Thyroid gland (tissue), 4 donors: ENCODE measurements around the gene NIM1K. TPM values are rescaled to one million over a fixed set of nuclear protein-coding genes. Genes with fewer than 3 reads are reported as not detected.
A peak's percentile ranks its signal among the peaks of the same experiment; 100 is the strongest.
"Not testable (repeated sequence)": the region's sequence is repeated elsewhere in the genome, so short reads cannot be mapped to it uniquely, and the experiment has no call there.

Source experiments
- DNase-seq, 2 donors: peaks; one replicate each; pipeline ENCODE4 v3.0.0-alpha.2; 2019
- H3K27ac ChIP-seq, 3 donors: fragments of 200-600 bp; sonication (generic); 1 replicate in 2 of 3; 2 replicates in 1 of 3; pipeline ENCODE4 v1.5.1; 2016 to 2019; ENCODE audit warnings: mild to moderate bottlenecking in 1 of 3, moderate library complexity in 1 of 3
- H3K27me3 ChIP-seq: fragments of 200-600 bp; sonication (generic); one replicate; pipeline ENCODE4 v1.5.1; 2019
- H3K36me3 ChIP-seq, 2 donors: fragments of 200-600 bp; sonication (generic); one replicate each; pipeline ENCODE4 v1.5.1; 2016 to 2019
- H3K4me1 ChIP-seq, 2 donors: fragments of 200-600 bp; sonication (generic); one replicate each; pipeline ENCODE4 v1.5.1; 2017 to 2019
- H3K4me3 ChIP-seq, 3 donors: fragments of 200-600 bp; sonication (generic); replicated peaks in 1 of 3; 1 replicate in 2 of 3; 2 replicates in 1 of 3; pipeline ENCODE4 v1.5.1; 2016; ENCODE audit warnings: mild to moderate bottlenecking in 1 of 3
- H3K9me3 ChIP-seq: fragments of 200-600 bp; sonication (generic); one replicate; pipeline ENCODE4 v1.5.1; 2017
- CTCF ChIP-seq, 6 experiments: fragments of 200-600 bp in 3 of 6; fragments of 450-650 bp in 3 of 6; sonication (generic) in 3 of 6; IDR thresholded peaks; one replicate each; pipeline ENCODE4 v1.5.1; 2016 to 2019; ENCODE audit warnings: antibody characterized with exemption in 6 of 6, mild to moderate bottlenecking in 2 of 6, inconsistent platforms in 1 of 6, moderate library complexity in 1 of 6
- POLR2A ChIP-seq, 2 donors: fragments of 450-650 bp; IDR thresholded peaks; one replicate each; pipeline ENCODE4 v1.6.1; 2017; ENCODE audit warnings: antibody characterized with exemption in 2 of 2, mild to moderate bottlenecking in 2 of 2, moderate library complexity in 1 of 2
- WGBS, 2 donors: methylation state at CpG; one replicate each; pipeline ENCODE4 v1.1.5; 2017; 5-methylcytosine and 5-hydroxymethylcytosine counted together
- intact Hi-C: fragments of 100-400 bp; cut with DNase I; formaldehyde crosslinking; loops from one replicate; pipeline ENCODE4 v1.15.1; 2023
- total RNA-seq, 4 donors: library from RNA; depleted of rRNA; stranded (reverse); fragments of >200 nt; gene quantifications; one replicate each; pipeline ENCODE4 v1.2.3, GENCODE V29; 2016

The NIM1K gene
- total RNA-seq, 4 donors from 2014 or later: 0.40 to 2.1 (median 0.58) TPM

GRCh38 chr5:43195670-43196265 lies 3.7 kb downstream of the NIM1K start:
- no peak for DNase-seq
- Histone ChIP-seq H3K4me1 (peaks cover 14 to 22% of the 10 kb centered on the region in 2 donors), H3K9me3 (no peaks in the 10 kb centered on the region), H3K36me3 (no peaks in the 10 kb centered on the region), H3K27ac (no peak overlapping the region), H3K4me3 (no peak overlapping the region), H3K27me3 (no peaks in the 10 kb centered on the region)
- intact Hi-C loops: no loop called here
- 84 to 92% methylated on average over 7 of the region's 7 CpGs for WGBS, 2 donors
- TF ChIP-seq CTCF (IDR thresholded peaks at IDR 0.05) (no peak), POLR2A (IDR thresholded peaks at IDR 0.05) (no peak)

GRCh38 chr5:43197535-43197934 lies 5.5 kb downstream of the NIM1K start:
- no peak for DNase-seq

GRCh38 chr5:43201442-43201841 lies 9.4 kb downstream of the NIM1K start:
- H3K36me3 ChIP-seq, H3K27me3 ChIP-seq, H3K9me3 ChIP-seq, DNase-seq, H3K4me1 ChIP-seq, H3K4me3 ChIP-seq, H3K27ac ChIP-seq, intact Hi-C loops: not testable (repeated sequence)
- WGBS, 2 donors: 83 to 86% methylated on average over 5 of the region's 5 CpGs

More at GRCh38 chr5:43197535-43197934, 5.5 kb downstream of the NIM1K start:
- intact Hi-C loops: no loop called here
- Histone ChIP-seq H3K36me3 (no peaks in the 10 kb centered on the region), H3K27ac (no peak overlapping the region), H3K9me3 (no peaks in the 10 kb centered on the region), H3K27me3 (no peaks in the 10 kb centered on the region), H3K4me3 (no peak overlapping the region), H3K4me1 (peaks cover 11 to 13% of the 10 kb centered on the region in 2 donors)
- TF ChIP-seq CTCF (IDR thresholded peaks at IDR 0.05) (no peak), POLR2A (IDR thresholded peaks at IDR 0.05) (no peak)
- 63 to 64% methylated on average over 3 of the region's 3 CpGs for WGBS, 2 donors

GRCh38 chr5:43202380-43202779 lies 10.4 kb downstream of the NIM1K start:
- WGBS, 2 donors: 22 to 31% methylated on average over 5 of the region's 5 CpGs
- Histone ChIP-seq H3K36me3 (no peaks in the 10 kb centered on the region), H3K27ac (no peak overlapping the region), H3K4me3 (no peak overlapping the region), H3K9me3 (no peaks in the 10 kb centered on the region), H3K27me3 (no peaks in the 10 kb centered on the region), H3K4me1 (peaks cover 6% of the 10 kb centered on the region in 2 donors)
- intact Hi-C loops: no loop called here
- TF ChIP-seq POLR2A (IDR thresholded peaks at IDR 0.05) (no peak), CTCF (IDR thresholded peaks at IDR 0.05) (no peak)
- peak; percentile 12 to 16 for DNase-seq

- H3K4me3 ChIP-seq: no peak overlapping the region
- no peak for DNase-seq
- TF ChIP-seq POLR2A (IDR thresholded peaks at IDR 0.05): no peak
- TF ChIP-seq CTCF (IDR thresholded peaks at IDR 0.05): no peak
- no peaks in the 10 kb centered on the region for H3K36me3 ChIP-seq
- no peaks in the 10 kb centered on the region for H3K9me3 ChIP-seq
- 80 to 90% methylated on average over 5 of the region's 5 CpGs for WGBS, 2 donors
- no peaks in the 10 kb centered on the region for H3K27me3 ChIP-seq
- H3K4me1 ChIP-seq: peaks cover 6% of the 10 kb centered on the region in 2 donors
- intact Hi-C loops: no loop called here
- H3K27ac ChIP-seq: no peak overlapping the region
Measured at GRCh38 chr5:43203373-43203772, 11.3 kb downstream of the NIM1K start.
